Gastrocnemius medialis (tissue), 4 donors: ENCODE data around the gene VOPP1. TPM values are rescaled to one million over a fixed set of nuclear protein-coding genes. Genes with fewer than 3 reads are reported as not detected.

Experiments used
- ATAC-seq, 2 donors: fragments of 150-250 bp; one replicate each; pipeline ENCODE4 v1.9.1; 2016
- DNase-seq, 2 donors: peaks; one replicate each; pipeline ENCODE4 v3.0.0-alpha.2; 2019
- H3K27ac ChIP-seq, 4 donors: fragments of 200-600 bp; sonication (generic); 1 replicate in 1 of 4; 2 replicates in 3 of 4; pipeline ENCODE4 v1.5.1; 2016 to 2018; ENCODE audit warnings: mild to moderate bottlenecking in 2 of 4, moderate library complexity in 1 of 4
- H3K27me3 ChIP-seq, 3 donors: fragments of 200-600 bp; sonication (generic) in 2 of 3; 1 replicate in 1 of 3; 2 replicates in 2 of 3; pipeline versions ENCODE4 v1.5.1 to v1.6.0; 2016 to 2019; ENCODE audit warnings: mild to moderate bottlenecking in 1 of 3, moderate library complexity in 1 of 3
- H3K36me3 ChIP-seq, 2 donors: fragments of 200-600 bp; sonication (generic) in 1 of 2; one replicate each; pipeline ENCODE4 v1.5.1; 2017 to 2018
- H3K4me1 ChIP-seq, 2 donors: fragments of 200-600 bp; sonication (generic) in 1 of 2; one replicate each; pipeline ENCODE4 v1.5.1; 2016 to 2017; ENCODE audit warnings: mild to moderate bottlenecking in 2 of 2
- H3K4me3 ChIP-seq, 4 donors: fragments of 200-600 bp; sonication (generic) in 3 of 4; 1 replicate in 1 of 4; 2 replicates in 3 of 4; pipeline ENCODE4 v1.5.1; 2016 to 2019; ENCODE audit warnings: mild to moderate bottlenecking in 2 of 4
- H3K9me3 ChIP-seq, 3 donors: fragments of 200-600 bp; sonication (generic) in 2 of 3; 1 replicate in 1 of 3; 2 replicates in 2 of 3; pipeline ENCODE4 v1.5.1; 2016 to 2019
- CTCF ChIP-seq, 5 experiments: fragments of 450-650 bp in 3 of 5; fragments of 200-600 bp in 2 of 5; sonication (generic) in 2 of 5; IDR thresholded peaks in 4 of 5; conservative IDR thresholded peaks in 1 of 5; 1 replicate in 4 of 5; 2 replicates in 1 of 5; pipeline ENCODE4 v1.5.1; 2016 to 2019; ENCODE audit warnings: antibody characterized with exemption in 5 of 5, mild to moderate bottlenecking in 3 of 5, moderate library complexity in 3 of 5
- POLR2A ChIP-seq, 2 donors: fragments of 450-650 bp; IDR thresholded peaks; one replicate each; pipeline ENCODE4 v1.6.1; 2017; ENCODE audit warnings: antibody characterized with exemption in 2 of 2, mild to moderate bottlenecking in 2 of 2, moderate library complexity in 2 of 2
- in situ Hi-C, 4 donors: fragments of 200-750 bp; cut with MboI; loops; one replicate each; pipeline versions ENCODE4 v1.15.0 to v1.8.0; 2017; ENCODE audit warnings: low sequenced_read_pairs in 4 of 4
- intact Hi-C: fragments of 100-400 bp; cut with DNase I; formaldehyde crosslinking; loops from one replicate; pipeline ENCODE4 v1.15.1; 2023; ENCODE audit warnings: low total_unique reads
- total RNA-seq, 4 donors: library from RNA; depleted of rRNA; stranded (reverse); fragments of >200 nt; gene quantifications; one replicate each; pipeline versions ENCODE4 v1.1.0 to v1.2.3, GENCODE V29; 2016

Gene VOPP1
- total RNA-seq, 4 donors from 2014 or later = 17.3 to 27.9 (median 26.5) TPM

DNA sequence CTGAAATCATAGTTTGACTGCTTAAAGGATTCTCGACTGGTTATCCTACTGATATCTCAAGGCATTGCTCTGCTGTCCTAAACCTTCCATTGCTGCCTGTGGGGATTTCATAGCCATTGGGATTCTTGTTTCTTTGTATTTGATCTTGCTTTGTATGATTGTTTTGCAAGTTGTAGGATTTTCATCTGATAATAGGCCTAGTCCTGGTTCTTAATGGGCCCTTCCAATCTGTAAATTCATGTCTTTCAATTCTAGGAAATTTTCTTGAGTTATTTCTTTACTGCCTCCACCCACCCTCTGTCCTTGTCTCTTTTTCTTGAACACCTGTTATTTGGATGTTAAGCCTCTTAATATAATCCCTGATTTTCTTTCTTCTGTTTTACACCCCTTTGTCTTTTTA lies 134.9 kb downstream of the VOPP1 start:
- H3K27ac ChIP-seq = no peak overlapping the region
- no peaks in the 10 kb centered on the region for H3K36me3 ChIP-seq
- no peak overlapping the region for H3K4me3 ChIP-seq
- H3K9me3 ChIP-seq = no peaks in the 10 kb centered on the region
- TF ChIP-seq CTCF (IDR thresholded peaks at IDR 0.05 in 4 of 5, conservative IDR thresholded peaks at IDR 0.05 in 1 of 5) (no peak), POLR2A (IDR thresholded peaks at IDR 0.05) (no peak)
- intact Hi-C loops = loop anchor here (5.0 kb wide), 1 partner anchor 160 kb away; no protein-coding TSS in a partner anchor
- in situ Hi-C loops = loop anchor here in 2 of 4 donors (5.0 to 25.0 kb wide), 2 partner anchors 150 to 160 kb away; no protein-coding TSS in a partner anchor
- no peaks in the 10 kb centered on the region for H3K27me3 ChIP-seq
- ATAC-seq (no peak), DNase-seq (no peak)
- H3K4me1 ChIP-seq = peaks cover 16 to 22% of the 10 kb centered on the region in 2 donors

GRCh38 chr7:55436457-55436856 lies 135.8 kb downstream of the VOPP1 start:
- Histone ChIP-seq H3K9me3 (no peaks in the 10 kb centered on the region), H3K27me3 (no peaks in the 10 kb centered on the region), H3K27ac (no peak overlapping the region), H3K4me3 (no peak overlapping the region), H3K36me3 (peaks cover 0 to 7% of the 10 kb centered on the region in 2 donors), H3K4me1 (peaks cover 16 to 19% of the 10 kb centered on the region in 2 donors)
- intact Hi-C loops (loop anchor here (5.0 kb wide), 1 partner anchor 161 kb away; no protein-coding TSS in a partner anchor), in situ Hi-C loops (loop anchor here in 2 of 4 donors (5.0 to 25.0 kb wide), 2 partner anchors 151 to 161 kb away; no protein-coding TSS in a partner anchor)
- no peak for ATAC-seq
- no peak for TF ChIP-seq POLR2A (IDR thresholded peaks at IDR 0.05)
- TF ChIP-seq CTCF (IDR thresholded peaks at IDR 0.05 in 4 of 5, conservative IDR thresholded peaks at IDR 0.05 in 1 of 5) = no peak
- no peak for DNase-seq

GRCh38 chr7:55435466-55435865 lies 136.8 kb downstream of the VOPP1 start:
- Histone ChIP-seq H3K36me3 (peaks cover 0 to 8% of the 10 kb centered on the region in 2 donors), H3K27ac (no peak overlapping the region), H3K27me3 (no peaks in the 10 kb centered on the region), H3K9me3 (no peaks in the 10 kb centered on the region), H3K4me3 (no peak overlapping the region), H3K4me1 (peaks cover 14% of the 10 kb centered on the region in 2 donors)
- in situ Hi-C loops = loop anchor here in 2 of 4 donors (5.0 to 25.0 kb wide), 2 partner anchors 152 to 162 kb away; no protein-coding TSS in a partner anchor
- no peak for ATAC-seq
- TF ChIP-seq CTCF (IDR thresholded peaks at IDR 0.05 in 4 of 5, conservative IDR thresholded peaks at IDR 0.05 in 1 of 5) (no peak), POLR2A (IDR thresholded peaks at IDR 0.05) (no peak)
- DNase-seq = no peak
- intact Hi-C loops = loop anchor here (5.0 kb wide), 1 partner anchor 162 kb away; no protein-coding TSS in a partner anchor

GRCh38 chr7:55432939-55433784 lies 139.1 kb downstream of the VOPP1 start:
- peaks cover 0 to 4% of the 10 kb centered on the region in 2 donors for H3K4me1 ChIP-seq
- H3K27ac ChIP-seq = no peak overlapping the region
- no peak for TF ChIP-seq POLR2A (IDR thresholded peaks at IDR 0.05)
- peak in 4 of 5 experiments; percentile 26 to 44 (median 34) for TF ChIP-seq CTCF (IDR thresholded peaks at IDR 0.05 in 4 of 5, conservative IDR thresholded peaks at IDR 0.05 in 1 of 5)
- no peaks in the 10 kb centered on the region for H3K27me3 ChIP-seq
- in situ Hi-C loops (loop anchor here in 1 of 4 donors (25.0 kb wide), 1 partner anchor 154 kb away; no protein-coding TSS in a partner anchor), intact Hi-C loops (no loop called here)
- no peak overlapping the region for H3K4me3 ChIP-seq
- peaks cover 0 to 8% of the 10 kb centered on the region in 2 donors for H3K36me3 ChIP-seq
- peak; percentile 68 to 89 for ATAC-seq
- no peak for DNase-seq
- H3K9me3 ChIP-seq = no peaks in the 10 kb centered on the region
